Renal cortex interstitium (tissue), 11 donors: Measurements from ENCODE around the gene HAUS3. TPM values are rescaled to one million over a fixed set of nuclear protein-coding genes. Genes with fewer than 3 reads are reported as not detected.

Source experiments
- DNase-seq, 11 donors: peaks; one replicate each; pipeline ENCODE4 v3.0.0-alpha.2; 2013; ENCODE audit warnings: low read depth in 9 of 11, low spot score in 4 of 11; ENCODE audit errors: extremely low read depth in 1 of 11
- polyA plus RNA-seq, 3 donors: library from polyadenylated mRNA; unstranded; fragments of 120-200 nt; gene quantifications; one replicate each; pipeline ENCODE4 v1.2.1, GENCODE V29; 2013; ENCODE audit not compliant: insufficient read length in 3 of 3

The HAUS3 gene
- polyA plus RNA-seq, 3 donors, result 20.0 to 22.6 (median 20.3) TPM

DNA sequence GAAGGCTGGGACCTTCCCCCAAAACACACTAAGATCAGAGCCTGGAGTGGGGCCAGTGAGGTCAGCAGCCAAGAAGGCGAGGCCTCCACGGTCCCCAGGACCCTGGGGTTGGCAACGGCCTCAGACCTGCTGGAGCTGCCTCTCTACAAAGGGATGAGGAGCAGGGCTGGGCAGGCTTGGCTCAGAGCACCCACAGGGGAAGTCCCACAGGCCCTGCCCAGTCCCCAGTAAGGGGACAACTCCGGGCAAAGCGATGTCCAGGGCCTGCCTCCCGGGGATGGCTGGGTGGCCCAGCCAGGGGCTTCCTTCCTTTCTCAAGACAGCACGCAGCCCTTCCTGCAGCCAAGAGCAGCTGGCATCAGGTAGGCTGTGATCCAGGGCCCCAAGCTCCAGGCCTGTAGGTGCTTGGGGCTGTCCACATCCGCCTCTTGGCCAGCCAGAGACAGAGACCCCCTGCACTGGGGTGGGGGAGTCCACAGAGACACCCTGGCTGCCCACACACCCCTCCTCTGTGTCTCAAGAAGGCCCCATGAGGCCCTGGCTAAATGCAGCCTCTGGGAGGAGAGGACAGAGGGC lies 14.3 kb upstream of the HAUS3 start:
- no peak for DNase-seq

DNA sequence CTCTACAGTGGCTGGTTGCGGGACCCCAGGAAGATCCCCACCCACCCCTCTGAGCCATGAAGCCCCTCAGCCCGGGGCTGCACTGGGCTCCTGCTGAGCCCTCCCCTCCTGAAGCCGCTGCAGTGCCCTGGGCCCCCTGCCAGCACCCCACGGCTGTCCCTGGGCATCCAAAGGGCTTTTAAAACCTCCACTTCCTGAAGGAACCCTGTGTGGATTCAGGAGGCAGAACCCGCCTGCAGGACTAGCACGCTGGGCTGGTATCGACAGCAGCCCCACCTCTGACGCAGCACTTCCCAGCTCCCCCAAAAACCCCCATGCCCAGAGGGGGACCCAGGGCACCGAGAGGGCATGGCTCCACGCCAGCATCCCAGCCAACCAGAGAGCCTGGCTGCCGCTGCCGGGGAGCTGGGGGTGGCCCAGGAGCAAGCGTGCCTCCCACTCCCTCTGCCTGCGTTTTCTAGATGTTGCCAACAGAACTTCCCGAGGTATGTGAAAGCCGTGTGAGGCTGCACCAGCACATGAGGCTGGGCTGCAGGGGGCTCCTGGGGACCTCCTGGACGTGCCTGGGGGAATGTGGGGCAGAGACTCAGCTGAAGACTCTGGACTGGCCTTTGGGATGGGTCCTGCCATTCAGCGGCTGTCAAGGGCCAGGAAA lies 13.7 kb upstream of the HAUS3 start:
- peak in 2 of 11 donors; percentile 30 to 34 for DNase-seq

DNA sequence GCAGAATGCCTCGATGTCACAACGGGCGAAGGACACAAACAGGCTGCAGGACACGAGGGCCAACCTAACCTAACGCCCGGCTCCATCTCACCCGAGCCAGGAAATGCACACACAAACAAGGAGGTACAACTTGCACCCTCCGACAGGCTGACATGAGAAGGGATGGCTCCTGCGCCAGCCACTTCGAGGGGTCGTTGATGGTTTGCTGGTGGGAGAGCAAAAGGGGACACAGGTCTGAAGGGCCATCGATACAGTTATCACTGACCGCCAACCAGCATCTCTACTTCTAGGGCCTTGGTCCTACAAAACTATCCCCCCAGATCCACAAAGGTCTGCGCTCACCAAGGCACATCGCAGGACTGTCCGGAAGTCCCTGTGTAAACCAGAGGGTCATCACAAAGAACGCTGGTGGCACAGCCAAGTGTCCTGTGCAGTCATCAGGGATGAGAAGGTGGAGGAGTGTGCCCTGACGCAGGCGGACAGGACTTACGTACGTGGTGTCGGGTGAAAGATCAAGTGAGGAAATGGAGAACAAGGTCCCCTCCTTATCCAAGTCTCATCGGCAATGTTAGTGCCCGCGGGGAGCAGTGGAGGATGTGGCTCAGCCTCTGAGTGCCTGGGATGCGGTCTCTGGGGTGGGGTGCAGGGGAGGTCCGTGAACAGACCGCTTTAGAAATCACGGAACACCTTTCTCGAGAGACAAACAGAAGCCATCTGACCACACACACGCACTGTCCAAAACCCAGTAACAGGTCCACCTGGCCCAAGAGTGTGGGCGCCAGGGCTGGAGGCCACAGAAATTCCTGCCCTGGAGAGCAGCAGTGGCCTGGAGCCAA lies 13.0 kb upstream of the HAUS3 start:
- DNase-seq, result no peak

DNA sequence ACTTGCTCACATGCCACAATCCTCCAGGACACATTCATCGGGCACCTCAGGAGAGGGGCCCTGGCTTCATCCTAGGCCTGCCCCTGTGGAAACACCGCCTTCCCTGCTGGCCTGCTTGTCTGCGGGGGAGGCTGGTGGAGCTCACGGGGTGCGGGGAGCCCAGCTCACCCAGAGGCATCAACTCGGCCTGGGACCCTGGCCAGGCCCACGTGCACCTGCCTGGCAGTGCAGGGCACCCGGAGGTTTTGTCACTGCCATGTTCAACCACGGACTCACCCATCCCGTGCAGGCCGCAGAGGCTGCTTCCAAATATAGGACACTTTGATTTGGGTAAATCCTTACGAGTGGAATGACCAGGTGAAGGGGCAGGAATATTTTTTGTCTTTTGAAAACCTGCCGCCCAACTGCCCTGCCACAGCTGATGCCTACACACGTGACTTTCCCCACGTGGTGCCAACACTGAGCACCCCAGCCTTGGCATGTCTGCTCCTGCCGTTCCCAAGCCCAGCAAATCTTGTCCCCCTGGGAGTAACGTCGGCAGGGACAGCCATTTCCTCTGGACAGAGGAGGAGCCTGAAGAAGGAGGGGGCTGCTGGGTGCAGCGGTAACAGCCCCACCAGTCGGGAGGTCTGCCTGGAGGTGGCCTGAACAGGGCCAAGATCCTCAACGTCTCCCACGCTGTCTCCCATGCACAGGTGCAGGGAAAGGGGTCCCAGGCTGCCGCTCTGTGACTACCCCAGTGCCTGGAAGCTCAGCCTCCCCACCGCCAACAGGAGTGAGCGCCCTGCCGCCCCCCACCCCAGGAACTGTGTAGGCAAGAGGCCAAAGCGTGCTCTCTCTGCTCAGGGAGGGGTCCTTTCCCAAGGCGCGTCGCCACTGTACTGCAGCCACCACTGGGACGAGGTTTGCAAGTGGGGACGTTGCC lies 11.5 kb upstream of the HAUS3 start:
- DNase-seq, result no peak

DNA sequence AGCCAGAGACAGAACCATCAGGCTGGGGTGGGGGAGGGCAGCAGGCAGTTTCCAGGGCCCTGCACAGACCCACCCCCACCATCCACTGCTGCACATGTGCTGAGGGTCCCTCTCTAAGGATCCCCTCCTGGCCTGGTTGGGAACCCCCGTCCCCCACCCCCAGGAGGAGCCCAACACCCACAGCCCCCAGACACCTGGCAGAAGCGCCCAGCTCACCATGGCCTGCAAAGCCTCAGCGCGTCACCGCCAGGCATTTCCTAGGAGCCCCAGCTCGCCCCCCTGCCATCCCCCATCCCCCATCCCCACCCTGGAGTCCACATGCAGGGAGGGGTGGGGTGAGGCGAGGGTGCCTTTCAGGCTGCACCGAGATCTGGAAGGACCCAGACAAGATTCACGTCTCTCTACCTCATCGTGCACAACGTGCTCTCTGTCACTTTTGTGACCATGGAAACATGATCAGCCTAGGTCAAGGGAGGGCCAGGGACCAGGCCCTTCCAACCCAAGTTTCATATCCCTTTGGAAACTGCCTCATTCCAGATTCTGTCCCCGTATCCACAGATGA lies 10.7 kb upstream of the HAUS3 start:
- DNase-seq, result no peak

DNA sequence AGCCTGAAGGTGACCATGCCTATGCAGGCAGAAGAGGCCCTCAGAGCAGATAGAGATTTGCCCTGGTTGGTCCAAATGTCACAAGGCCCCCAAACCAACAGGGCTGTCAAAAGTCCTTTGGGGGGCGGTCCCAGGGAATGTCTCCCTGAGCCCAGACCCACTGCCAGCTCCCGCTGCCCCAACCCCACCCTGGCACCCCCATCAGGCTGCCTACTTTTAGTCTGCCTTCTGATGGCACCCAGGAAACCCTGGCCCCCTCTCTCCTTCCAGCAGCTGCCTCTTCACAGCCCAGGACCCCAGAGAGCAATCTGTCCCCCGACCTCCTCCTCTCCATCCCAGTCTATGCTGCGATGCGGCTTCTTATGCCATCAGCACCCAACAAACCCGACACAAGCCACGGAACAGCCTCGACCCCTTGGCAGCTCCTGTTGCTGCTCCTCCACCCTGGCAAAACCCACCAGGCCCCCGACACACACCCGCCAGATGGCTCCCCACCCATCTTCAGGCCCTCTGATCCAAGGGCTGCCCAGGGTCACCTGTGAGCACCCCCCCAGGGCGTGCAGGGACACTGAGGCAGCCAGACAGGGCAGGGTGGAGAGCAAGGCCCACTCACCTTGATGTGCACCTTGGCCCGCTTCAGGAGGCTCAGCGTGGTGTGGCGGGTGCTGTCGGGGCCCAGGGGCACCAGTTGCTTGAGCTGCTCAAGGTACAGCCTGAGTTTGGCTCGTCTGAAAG lies 10.0 kb upstream of the HAUS3 start:
- no peak for DNase-seq

DNA sequence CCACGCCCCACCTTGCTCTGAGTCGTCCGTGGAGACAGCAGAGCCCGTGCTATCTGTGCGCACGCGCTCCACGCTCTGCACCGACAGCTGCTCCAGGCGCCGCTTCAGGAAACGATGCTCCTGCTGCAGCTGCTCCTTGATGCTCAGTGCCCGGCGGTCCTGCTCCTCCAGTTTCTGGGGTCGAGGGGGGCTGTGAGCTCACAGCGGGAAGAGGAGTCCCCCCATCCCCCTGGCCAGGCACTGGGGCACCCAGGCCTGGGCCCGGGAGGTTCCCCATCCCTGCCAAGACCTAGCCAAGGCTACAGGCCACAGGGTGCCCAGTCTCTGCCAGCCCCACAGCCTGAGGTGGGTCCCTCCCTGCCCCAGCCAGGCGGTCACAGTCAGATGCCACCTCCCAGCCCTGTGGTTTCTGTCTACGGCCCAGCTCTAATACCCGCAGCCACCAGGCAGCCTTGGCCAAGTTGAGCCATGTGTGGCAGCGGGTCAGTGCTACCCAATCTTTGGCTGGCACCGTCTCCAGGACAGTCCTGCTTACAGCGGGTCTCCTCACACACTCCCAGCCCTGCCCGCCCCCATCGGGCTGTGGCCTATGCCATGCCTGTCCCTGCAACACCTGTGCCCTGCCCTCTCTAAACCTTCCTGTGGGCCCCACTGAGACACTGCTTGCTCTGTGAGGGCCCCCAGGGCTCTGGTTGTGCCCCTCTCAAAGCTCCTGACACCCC lies 9.3 kb upstream of the HAUS3 start:
- no peak for DNase-seq

DNA sequence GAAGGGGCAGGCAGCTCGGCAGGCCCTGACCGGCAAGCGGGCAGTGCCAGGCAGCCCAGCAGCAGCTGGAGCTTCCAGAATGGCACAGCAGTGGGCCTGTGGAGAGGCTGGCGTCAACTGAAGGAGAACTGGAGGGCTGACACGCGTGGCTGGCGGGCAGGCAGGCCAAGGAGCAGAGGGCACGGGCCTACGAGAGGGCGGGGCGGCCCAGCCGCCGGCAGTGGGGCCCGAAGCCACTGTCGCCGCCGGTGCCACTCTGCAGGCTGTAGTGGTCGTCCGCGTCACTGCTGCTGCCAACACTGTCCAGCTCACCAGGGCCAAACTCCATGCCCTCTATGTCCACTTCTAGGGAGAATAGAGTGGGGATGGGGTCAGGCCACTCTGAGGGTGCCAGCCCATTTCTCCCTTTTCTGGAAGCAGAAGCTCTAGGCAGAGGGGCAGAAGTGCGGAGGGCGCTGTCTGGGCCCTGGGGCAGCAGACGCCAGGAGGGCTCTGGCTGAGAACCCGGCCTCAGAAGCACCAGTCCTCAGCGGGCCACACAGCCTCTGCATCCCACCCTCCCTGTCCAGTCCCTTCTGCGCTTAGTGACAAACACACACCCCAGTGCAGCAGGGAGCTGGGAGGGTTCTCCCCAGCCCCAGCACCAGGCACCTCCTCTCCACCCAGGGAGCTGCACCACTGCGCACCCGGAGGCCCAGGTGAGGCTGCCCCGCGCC lies 8.6 kb upstream of the HAUS3 start:
- DNase-seq, result no peak

DNA sequence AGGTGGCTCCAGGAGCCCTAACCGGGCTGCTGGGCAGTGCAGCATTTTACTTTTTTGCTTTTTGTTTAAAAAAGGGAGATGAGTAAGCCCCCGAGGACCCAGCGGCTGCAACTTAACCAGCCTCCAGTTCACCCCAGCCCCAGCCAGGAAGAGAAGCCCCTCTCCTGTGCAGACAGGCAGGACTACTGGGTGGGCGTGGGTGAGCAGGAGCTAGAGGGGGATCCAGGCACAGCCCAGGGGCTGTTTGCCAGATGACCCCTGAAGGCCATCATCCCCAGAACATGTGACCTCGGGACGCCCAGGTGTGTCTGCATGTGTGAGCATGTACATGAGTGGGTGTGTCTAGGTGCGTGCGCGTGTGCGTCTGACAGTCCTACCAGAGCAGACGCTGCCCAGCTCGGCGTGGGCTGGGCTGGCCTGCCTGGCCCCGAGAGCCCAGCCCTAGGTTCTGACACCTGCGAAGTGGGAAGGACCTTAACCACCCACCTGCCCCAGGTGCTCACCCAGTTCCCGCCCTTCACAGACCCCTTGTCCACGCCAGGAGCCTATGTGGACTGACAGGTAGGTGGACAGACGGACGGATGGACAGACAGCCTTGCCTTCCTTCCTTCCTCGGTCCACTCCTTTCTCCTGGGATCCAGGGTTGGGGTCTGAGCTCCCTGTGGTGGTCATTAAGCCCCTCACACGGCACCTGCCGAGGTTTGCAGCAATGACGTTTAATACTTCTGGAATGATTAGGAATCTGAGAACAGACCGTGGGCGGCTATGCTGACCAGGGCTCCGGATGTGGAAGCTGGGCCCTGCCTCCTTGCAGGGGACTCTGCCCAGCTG lies 7.8 kb upstream of the HAUS3 start:
- DNase-seq, result no peak

DNA sequence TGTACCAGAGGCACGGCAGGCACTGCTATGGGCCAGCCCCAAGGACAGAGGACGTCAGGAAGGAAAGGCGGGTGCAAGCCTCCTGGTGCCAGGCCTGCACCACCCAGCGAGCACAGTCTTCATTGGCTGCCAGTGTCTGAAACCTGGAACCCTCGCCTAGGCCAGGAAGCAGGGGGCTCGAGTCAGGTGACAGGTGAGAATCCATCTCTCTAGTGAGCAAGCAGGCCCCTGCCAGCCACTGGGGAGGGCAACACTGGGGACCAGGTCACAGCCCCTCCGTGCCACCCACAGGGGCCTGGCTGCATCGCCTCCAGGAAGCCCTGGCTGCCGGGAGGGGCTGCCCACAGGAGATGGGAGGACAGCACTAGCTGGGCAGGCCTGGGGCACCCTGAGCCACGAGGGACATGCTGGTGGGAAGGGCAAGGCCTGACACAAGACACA lies 6.9 kb upstream of the HAUS3 start:
- no peak for DNase-seq

DNA sequence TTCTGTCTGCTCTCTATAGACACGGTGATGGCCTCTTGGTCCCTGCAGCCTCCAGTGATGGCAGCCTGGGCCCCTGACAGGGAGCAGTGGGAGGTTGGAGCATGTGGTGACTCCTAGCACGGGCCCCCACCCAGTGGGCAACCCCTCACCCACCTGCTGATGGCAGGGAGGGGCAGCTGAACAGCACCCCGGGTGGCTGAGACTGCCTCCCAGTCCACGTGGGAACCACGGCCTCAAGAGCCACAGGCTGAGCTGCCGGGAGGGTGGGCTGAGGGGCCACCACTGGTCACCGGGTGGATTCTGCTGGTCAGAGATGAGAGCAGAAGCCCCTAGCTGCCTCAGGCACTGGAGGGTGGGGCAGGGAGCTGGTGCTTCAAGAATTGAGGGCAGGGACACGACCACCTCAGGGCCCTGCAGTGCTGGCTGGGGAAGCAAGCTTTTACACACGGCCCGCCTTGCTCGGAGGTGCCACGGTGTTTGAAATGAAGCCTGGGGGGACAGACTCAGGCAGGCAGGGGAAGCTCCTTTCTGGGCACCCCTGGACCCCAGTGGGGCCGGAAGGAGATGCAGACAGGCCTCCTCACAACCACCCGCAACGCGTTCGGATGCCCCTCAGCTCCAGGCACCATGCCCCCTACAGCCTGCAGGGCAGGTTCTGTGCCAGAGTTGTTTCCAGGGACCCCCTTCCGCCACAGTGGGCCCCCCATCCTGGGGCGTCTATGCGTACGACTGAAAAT lies 6.3 kb upstream of the HAUS3 start:
- no peak for DNase-seq

DNA sequence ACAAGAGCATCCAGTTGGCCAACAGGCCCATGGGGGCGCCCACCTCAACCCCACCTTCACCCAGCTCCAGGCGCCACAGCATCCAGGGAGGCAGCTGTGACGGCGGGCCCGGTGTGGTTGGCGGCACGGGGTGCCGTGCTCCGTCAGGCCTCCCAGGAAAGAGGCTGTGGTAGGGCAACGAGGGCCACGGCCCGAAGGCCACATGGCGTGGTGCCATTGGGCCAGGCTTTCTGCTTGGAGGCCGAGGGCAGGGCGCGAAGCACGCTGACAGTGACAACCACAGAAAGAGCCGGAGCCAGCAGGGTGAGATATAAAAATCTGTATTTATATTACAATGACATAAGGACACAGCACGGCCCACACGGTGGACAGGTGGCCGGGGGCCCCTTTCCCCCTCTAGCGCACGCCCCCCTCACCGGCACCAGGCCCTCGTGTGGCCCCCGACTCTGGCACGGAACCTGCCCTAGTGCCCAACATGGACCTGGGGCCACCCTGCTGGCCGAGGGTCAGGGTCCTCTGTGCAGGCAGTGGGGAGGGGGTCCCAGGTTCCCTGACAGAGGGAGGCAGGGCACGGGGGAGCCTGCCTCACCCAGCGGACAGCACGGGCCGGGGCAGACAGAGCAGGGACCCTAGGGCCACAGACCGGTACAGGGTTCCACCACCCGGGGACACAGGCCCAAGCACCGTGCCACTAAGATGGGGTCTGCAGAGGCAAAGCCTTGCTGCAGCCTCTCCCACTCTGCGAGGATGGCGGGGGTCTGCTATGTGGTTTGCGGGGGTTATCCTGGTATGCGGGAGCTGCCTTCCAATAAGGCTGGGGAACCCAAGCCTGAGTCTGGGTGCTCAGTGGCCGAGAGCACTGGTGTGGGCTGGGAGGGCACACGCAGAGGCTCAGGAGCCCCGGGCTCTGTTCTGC lies 5.5 kb upstream of the HAUS3 start:
- no peak for DNase-seq

DNA sequence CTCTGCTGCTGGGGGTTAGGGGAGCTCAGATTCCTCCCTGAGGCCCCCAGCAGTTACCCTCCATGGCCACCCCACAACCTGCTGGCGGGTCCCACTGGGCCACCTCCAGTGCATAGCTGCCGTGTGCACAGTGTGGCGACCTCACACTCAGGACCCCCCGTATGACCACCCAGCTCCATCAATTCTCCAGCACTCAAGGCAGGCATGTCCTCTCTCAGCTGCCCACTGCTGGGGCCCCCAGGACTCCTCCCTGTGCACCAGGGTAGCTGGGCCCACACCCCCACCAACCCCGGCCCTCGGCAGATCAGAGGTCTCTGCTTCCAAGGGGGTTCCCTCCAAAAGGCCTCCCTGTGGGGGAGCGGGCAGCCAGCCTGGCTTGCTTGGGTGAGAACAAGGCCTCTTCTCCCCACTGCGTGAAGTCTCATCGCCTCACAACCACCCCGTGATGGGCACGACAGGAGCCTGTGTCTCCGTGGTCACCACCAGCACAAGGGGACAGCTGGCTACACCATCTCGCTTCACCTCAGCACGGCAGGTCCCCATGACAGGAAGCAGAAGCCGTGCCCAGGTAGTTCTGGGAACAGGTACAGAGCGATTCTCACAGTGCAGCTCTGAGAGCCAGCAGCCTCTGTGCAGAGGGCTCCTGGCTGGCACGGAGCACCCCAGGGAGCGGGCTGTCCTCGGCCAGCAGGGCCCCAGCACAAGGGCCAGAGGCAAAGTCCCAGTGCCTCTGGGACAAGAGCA lies 4.6 kb upstream of the HAUS3 start:
- DNase-seq, result no peak

DNA sequence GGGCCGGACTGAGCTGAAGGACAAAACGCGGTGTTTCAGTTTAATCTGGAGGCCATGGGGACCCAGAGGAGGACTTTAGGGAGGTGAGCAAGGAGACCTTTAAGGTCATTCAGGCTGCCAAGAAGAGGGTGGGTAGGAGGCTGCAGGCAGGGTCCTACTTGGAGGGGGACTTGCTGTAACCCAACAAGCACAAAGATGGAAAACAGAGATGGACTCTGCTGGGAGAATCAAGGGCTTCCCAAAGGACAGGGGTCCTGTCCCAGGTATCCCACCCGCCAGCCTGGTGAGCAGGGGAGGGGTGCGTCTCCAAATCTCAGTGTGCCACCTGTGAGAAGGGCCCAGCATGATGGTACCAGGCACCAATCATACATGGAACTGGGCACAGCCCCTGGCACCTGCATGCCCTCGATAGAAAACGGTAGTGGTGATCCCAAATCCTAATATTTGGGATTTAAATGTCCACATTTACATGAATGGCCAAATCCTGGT lies 3.9 kb upstream of the HAUS3 start:
- DNase-seq, result no peak
